HCT116 (cell line): ENCODE data around the gene FSTL4.

Experiments
- EZH2 ChIP-seq: fragments of 200-600 bp; sonication (generic); IDR thresholded peaks from 2 replicates; pipeline ENCODE4 v1.6.1; 2017; ENCODE audit warnings: antibody characterized with exemption, mixed run types
- EZH2phosphoT487 ChIP-seq: fragments of 200-600 bp; IDR thresholded peaks from 2 replicates; pipeline ENCODE4 v1.6.1; 2018; ENCODE audit warnings: antibody characterized with exemption, borderline replicate concordance
- JUND ChIP-seq: IDR thresholded peaks from 2 replicates; pipeline ENCODE4 v1.6.1; 2012
- POLR2AphosphoS5 ChIP-seq: IDR thresholded peaks from 2 replicates; pipeline ENCODE4 v1.6.1; 2011; ENCODE audit warnings: mild to moderate bottlenecking, low read depth, low read length, moderate library complexity
- TCF7L2 ChIP-seq: IDR thresholded peaks from 2 replicates; pipeline ENCODE4 v1.7.0; 2011; ENCODE audit warnings: borderline replicate concordance, inconsistent platforms; ENCODE audit not compliant: insufficient read depth, insufficient read length; ENCODE audit errors: extremely low read depth
- ZFX ChIP-seq: fragments of 450-650 bp; IDR thresholded peaks from 2 replicates; pipeline ENCODE4 v1.6.1; 2017
- ZNF274 ChIP-seq: fragments of 200-500 bp; sonication (Bioruptor generic); IDR thresholded peaks from 2 replicates; pipeline ENCODE4 v1.6.1; 2014; ENCODE audit warnings: mild to moderate bottlenecking, low read depth, low read length, inconsistent platforms
- TF ChIP-seq, protein P1 (sequence below), 3 experiments: fragments of 200-600 bp in 1 of 3; sonication (generic) in 1 of 3; IDR thresholded peaks in 2 of 3; conservative IDR thresholded peaks in 1 of 3; 2 replicates each; pipeline ENCODE4 v1.5.1; 2012 to 2017; ENCODE audit warnings: low read depth in 2 of 3, low read length in 2 of 3, antibody characterized with exemption in 1 of 3, borderline replicate concordance in 1 of 3, control low read depth in 1 of 3, mild to moderate bottlenecking in 1 of 3, mixed read lengths in 1 of 3, mixed run types in 1 of 3, moderate library complexity in 1 of 3; ENCODE audit not compliant: insufficient read depth in 1 of 3
- TF ChIP-seq, protein P2 (sequence below): IDR thresholded peaks from 2 replicates; pipeline ENCODE4 v1.6.1; 2012; ENCODE audit warnings: low read depth

DNA sequence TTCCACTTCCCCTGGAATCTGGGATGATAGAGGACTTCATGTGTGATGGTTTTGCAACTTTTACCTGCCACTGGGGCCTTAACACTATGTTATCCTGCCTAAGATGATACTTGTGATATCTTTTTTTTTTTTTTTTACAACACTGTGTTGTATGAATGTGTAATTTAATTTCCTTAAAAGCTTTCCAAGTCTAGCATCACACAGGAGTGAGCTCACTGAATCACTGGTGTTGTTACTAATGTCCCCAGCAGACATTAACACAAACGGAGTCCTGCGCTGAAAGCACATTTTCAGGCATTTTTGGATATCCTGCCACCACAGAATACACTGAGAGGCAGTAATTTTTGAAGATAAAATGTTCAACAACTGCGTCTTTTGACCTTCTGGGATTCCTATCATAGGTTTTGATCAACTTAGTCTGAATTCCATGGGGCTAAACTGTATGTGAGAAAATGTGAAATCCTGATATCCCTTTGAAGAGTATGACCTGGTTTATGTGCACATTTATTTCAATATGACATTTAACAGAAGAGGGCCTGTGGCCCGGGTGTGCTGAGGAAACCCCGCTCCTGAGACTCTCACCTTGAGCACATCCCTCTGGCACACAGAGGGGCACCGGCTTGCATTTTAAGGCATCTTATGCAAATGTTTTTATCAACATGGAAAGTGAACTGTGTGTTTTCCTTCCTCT, 118.0 kb downstream of the FSTL4 start:
- TF ChIP-seq, protein P1, sequence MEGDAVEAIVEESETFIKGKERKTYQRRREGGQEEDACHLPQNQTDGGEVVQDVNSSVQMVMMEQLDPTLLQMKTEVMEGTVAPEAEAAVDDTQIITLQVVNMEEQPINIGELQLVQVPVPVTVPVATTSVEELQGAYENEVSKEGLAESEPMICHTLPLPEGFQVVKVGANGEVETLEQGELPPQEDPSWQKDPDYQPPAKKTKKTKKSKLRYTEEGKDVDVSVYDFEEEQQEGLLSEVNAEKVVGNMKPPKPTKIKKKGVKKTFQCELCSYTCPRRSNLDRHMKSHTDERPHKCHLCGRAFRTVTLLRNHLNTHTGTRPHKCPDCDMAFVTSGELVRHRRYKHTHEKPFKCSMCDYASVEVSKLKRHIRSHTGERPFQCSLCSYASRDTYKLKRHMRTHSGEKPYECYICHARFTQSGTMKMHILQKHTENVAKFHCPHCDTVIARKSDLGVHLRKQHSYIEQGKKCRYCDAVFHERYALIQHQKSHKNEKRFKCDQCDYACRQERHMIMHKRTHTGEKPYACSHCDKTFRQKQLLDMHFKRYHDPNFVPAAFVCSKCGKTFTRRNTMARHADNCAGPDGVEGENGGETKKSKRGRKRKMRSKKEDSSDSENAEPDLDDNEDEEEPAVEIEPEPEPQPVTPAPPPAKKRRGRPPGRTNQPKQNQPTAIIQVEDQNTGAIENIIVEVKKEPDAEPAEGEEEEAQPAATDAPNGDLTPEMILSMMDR (IDR thresholded peaks at IDR 0.05 in 2 of 3, conservative IDR thresholded peaks at IDR 0.05 in 1 of 3; ENCODE audit: borderline replicate concordance in 1 of 3, insufficient read depth in 1 of 3, low read depth in 2 of 3, low read length in 2 of 3), result no peak
- TF ChIP-seq EZH2phosphoT487 (no peak), TCF7L2 (no peak), ZFX (no peak), EZH2 (no peak), POLR2AphosphoS5 (no peak), ZNF274 (no peak), JUND (no peak)
- TF ChIP-seq, protein P2, sequence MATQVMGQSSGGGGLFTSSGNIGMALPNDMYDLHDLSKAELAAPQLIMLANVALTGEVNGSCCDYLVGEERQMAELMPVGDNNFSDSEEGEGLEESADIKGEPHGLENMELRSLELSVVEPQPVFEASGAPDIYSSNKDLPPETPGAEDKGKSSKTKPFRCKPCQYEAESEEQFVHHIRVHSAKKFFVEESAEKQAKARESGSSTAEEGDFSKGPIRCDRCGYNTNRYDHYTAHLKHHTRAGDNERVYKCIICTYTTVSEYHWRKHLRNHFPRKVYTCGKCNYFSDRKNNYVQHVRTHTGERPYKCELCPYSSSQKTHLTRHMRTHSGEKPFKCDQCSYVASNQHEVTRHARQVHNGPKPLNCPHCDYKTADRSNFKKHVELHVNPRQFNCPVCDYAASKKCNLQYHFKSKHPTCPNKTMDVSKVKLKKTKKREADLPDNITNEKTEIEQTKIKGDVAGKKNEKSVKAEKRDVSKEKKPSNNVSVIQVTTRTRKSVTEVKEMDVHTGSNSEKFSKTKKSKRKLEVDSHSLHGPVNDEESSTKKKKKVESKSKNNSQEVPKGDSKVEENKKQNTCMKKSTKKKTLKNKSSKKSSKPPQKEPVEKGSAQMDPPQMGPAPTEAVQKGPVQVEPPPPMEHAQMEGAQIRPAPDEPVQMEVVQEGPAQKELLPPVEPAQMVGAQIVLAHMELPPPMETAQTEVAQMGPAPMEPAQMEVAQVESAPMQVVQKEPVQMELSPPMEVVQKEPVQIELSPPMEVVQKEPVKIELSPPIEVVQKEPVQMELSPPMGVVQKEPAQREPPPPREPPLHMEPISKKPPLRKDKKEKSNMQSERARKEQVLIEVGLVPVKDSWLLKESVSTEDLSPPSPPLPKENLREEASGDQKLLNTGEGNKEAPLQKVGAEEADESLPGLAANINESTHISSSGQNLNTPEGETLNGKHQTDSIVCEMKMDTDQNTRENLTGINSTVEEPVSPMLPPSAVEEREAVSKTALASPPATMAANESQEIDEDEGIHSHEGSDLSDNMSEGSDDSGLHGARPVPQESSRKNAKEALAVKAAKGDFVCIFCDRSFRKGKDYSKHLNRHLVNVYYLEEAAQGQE, result no peak
